IMR-90 (cell line): Measurements from ENCODE around the gene NAA11. TPM values are rescaled to one million over a fixed set of nuclear protein-coding genes. Genes with fewer than 3 reads are reported as not detected.

Source experiments
- ATAC-seq: fragments of 200-7000 bp; cut with Tn5 transposase; 2 replicates; pipeline ENCODE4 v1.9.1; 2020; ENCODE audit warnings: low read depth, mild to moderate bottlenecking, moderate library complexity
- BruUV-seq: library from RNA; stranded (reverse); fragments of 400-500 nt; replicated peaks from 2 replicates; lab custom pipeline; 2021; lab: Mats Ljungman, UMichigan
- CTCF ChIA-PET: fragments of 300-600 bp; formaldehyde crosslinking; extraction: SDS; loops from one replicate; lab custom pipeline; 2021; ENCODE audit warnings: antibody characterized with exemption; lab: Yijun Ruan, JAX
- POLR2A ChIA-PET: fragments of 300-600 bp; sonication (Branson Sonifier 250); formaldehyde crosslinking; loops from one replicate; lab custom pipeline; 2022; ENCODE audit warnings: antibody characterized with exemption; ENCODE audit not compliant: unreplicated experiment; lab: Charles Lee
- DNase-seq: peaks from one replicate; pipeline ENCODE4 v3.0.0; 2013
- H2AFZ ChIP-seq: replicated peaks from 2 replicates; pipeline ENCODE3; 2013; ENCODE audit warnings: low read length, mild to moderate bottlenecking; ENCODE audit not compliant: poor library complexity
- H2AK5ac ChIP-seq: 2 replicates; pipeline ENCODE4 v1.6.1; 2013; ENCODE audit warnings: low read depth, low read length, inconsistent platforms
- H2AK9ac ChIP-seq: replicated peaks from 2 replicates; pipeline ENCODE3; 2013; ENCODE audit warnings: mild to moderate bottlenecking, low read depth, low read length, moderate library complexity; ENCODE audit not compliant: poor library complexity
- H2BK120ac ChIP-seq: 2 replicates; pipeline ENCODE4 v1.6.1; 2013; ENCODE audit warnings: low read depth, low read length, inconsistent platforms
- H2BK15ac ChIP-seq: 3 replicates; pipeline ENCODE4 v1.6.1; 2013; ENCODE audit warnings: low read depth, low read length, inconsistent platforms
- H2BK20ac ChIP-seq: 2 replicates; pipeline ENCODE4 v1.6.1; 2013; ENCODE audit warnings: low read depth, mild to moderate bottlenecking, inconsistent platforms, low read length, moderate library complexity
- H2BK5ac ChIP-seq: 2 replicates; pipeline ENCODE4 v1.6.1; 2013; ENCODE audit warnings: mild to moderate bottlenecking, low read depth, low read length, inconsistent platforms; ENCODE audit not compliant: poor library complexity, severe bottlenecking
- H3K14ac ChIP-seq: replicated peaks from 2 replicates; pipeline ENCODE4 v1.6.1; 2013; ENCODE audit warnings: low read depth, low read length, inconsistent platforms
- H3K18ac ChIP-seq: 2 replicates; pipeline ENCODE4 v1.6.1; 2013; ENCODE audit warnings: low read depth, low read length, control low read depth
- H3K23ac ChIP-seq: 2 replicates; pipeline ENCODE4 v1.6.1; 2013; ENCODE audit warnings: low read depth, low read length, inconsistent platforms
- H3K27ac ChIP-seq: 2 replicates; pipeline ENCODE4 v1.5.1; 2013; ENCODE audit warnings: mild to moderate bottlenecking, control low read depth, low read length; ENCODE audit not compliant: insufficient read depth
- H3K27me3 ChIP-seq: 2 replicates; pipeline ENCODE4 v1.6.1; 2013; ENCODE audit warnings: low read length; ENCODE audit not compliant: control insufficient read depth, insufficient read depth
- H3K36me3 ChIP-seq: 2 replicates; pipeline ENCODE4 v1.6.1; 2013; ENCODE audit warnings: low read length, mixed read lengths; ENCODE audit not compliant: control insufficient read depth, insufficient read depth
- H3K4ac ChIP-seq: 2 replicates; pipeline ENCODE4 v1.6.1; 2013; ENCODE audit warnings: low read depth, low read length, inconsistent platforms
- H3K4me1 ChIP-seq: 2 replicates; pipeline ENCODE4 v1.6.1; 2013; ENCODE audit warnings: low read length, mixed read lengths; ENCODE audit not compliant: control insufficient read depth, insufficient read depth
- H3K4me2 ChIP-seq: 2 replicates; pipeline ENCODE4 v1.6.1; 2013; ENCODE audit warnings: low read depth, mild to moderate bottlenecking, control low read depth, low read length, moderate library complexity
- H3K4me3 ChIP-seq: 2 replicates; pipeline ENCODE4 v1.5.1; 2013; ENCODE audit warnings: low read depth, mild to moderate bottlenecking, control low read depth, low read length, moderate library complexity; ENCODE audit not compliant: insufficient read depth
- H3K56ac ChIP-seq: 2 replicates; pipeline ENCODE4 v1.6.1; 2013; ENCODE audit warnings: low read length, inconsistent platforms; ENCODE audit not compliant: insufficient read depth; ENCODE audit errors: extremely low read depth
- H3K79me1 ChIP-seq, 2 experiments: 2 replicates each; pipeline ENCODE4 v1.6.1; 2013; ENCODE audit warnings: low read length in 2 of 2, inconsistent platforms in 1 of 2, low read depth in 1 of 2
- H3K9ac ChIP-seq: 2 replicates; pipeline ENCODE4 v1.6.1; 2013; ENCODE audit warnings: low read depth, low read length, control low read depth
- H3K9me1 ChIP-seq: 2 replicates; pipeline ENCODE4 v1.6.1; 2013; ENCODE audit warnings: low read length, inconsistent platforms; ENCODE audit not compliant: insufficient read depth
- H3K9me3 ChIP-seq: 2 replicates; pipeline ENCODE4 v1.6.1; 2013; ENCODE audit warnings: low read length; ENCODE audit not compliant: control insufficient read depth, insufficient read depth
- H4K20me1 ChIP-seq: 2 replicates; pipeline ENCODE4 v1.6.1; 2013; ENCODE audit warnings: low read length, inconsistent platforms; ENCODE audit not compliant: insufficient read depth
- H4K5ac ChIP-seq: 2 replicates; pipeline ENCODE4 v1.6.1; 2013; ENCODE audit warnings: mild to moderate bottlenecking, low read depth, low read length, control low read depth
- H4K8ac ChIP-seq, 2 experiments: 2 replicates each; pipeline ENCODE4 v1.6.1; 2013; ENCODE audit warnings: low read depth in 2 of 2, low read length in 2 of 2, control low read depth in 1 of 2, inconsistent platforms in 1 of 2
- H4K91ac ChIP-seq: 2 replicates; pipeline ENCODE4 v1.6.1; 2013; ENCODE audit warnings: low read depth, low read length, inconsistent platforms; ENCODE audit not compliant: insufficient read depth
- BHLHE40 ChIP-seq: fragments of 150-350 bp; IDR thresholded peaks from 2 replicates; pipeline ENCODE4 v1.6.1; 2016; ENCODE audit warnings: mild to moderate bottlenecking, low read depth, low read length
- CEBPB ChIP-seq: IDR thresholded peaks from 2 replicates; pipeline ENCODE4 v1.6.1; 2012; ENCODE audit warnings: low read depth, low read length, improper control_type of control experiment
- CHD1 ChIP-seq: IDR thresholded peaks from 2 replicates; pipeline ENCODE4 v1.6.1; 2012; ENCODE audit warnings: low read depth, low read length, improper control_type of control experiment
- CTCF ChIP-seq: conservative IDR thresholded peaks from 2 replicates; pipeline ENCODE4 v1.5.1; 2012; ENCODE audit warnings: mild to moderate bottlenecking, low read depth, low read length, improper control_type of control experiment
- FOS ChIP-seq: fragments of 150-350 bp; IDR thresholded peaks from 2 replicates; pipeline ENCODE4 v1.6.1; 2016; ENCODE audit warnings: low read depth, low read length
- MAFK ChIP-seq: IDR thresholded peaks from 2 replicates; pipeline ENCODE4 v1.6.1; 2012; ENCODE audit warnings: low read depth, low read length, improper control_type of control experiment
- MAZ ChIP-seq: IDR thresholded peaks from 2 replicates; pipeline ENCODE4 v1.6.1; 2012; ENCODE audit warnings: low read depth, mild to moderate bottlenecking, low read length, improper control_type of control experiment, moderate library complexity, borderline replicate concordance
- NFE2L2 ChIP-seq: fragments of 150-350 bp; IDR thresholded peaks from 2 replicates; pipeline ENCODE4 v1.6.1; 2016; ENCODE audit warnings: low read depth, mild to moderate bottlenecking, low read length
- RAD21 ChIP-seq: IDR thresholded peaks from 2 replicates; pipeline ENCODE4 v1.6.1; 2012; ENCODE audit warnings: low read length, improper control_type of control experiment
- RCOR1 ChIP-seq: IDR thresholded peaks from 2 replicates; pipeline ENCODE4 v1.6.1; 2012; ENCODE audit warnings: mild to moderate bottlenecking, low read length, improper control_type of control experiment; ENCODE audit not compliant: insufficient replicate concordance
- RFX5 ChIP-seq: IDR thresholded peaks from 2 replicates; pipeline ENCODE4 v1.8.0; 2012; ENCODE audit warnings: low read depth, mild to moderate bottlenecking, low read length, moderate library complexity
- USF2 ChIP-seq: fragments of 150-350 bp; IDR thresholded peaks from 2 replicates; pipeline ENCODE4 v1.6.1; 2017; ENCODE audit warnings: mild to moderate bottlenecking, antibody characterized with exemption, low read length, low read depth
- WGBS, 2 experiments: methylation state at CpG; one replicate each; pipeline versions ENCODE4 v1.1.5 to v1.1.7; 2013; ENCODE audit warnings: missing lambda C conversion rate in 2 of 2; ENCODE audit not compliant: insufficient read length in 1 of 2; ENCODE audit errors: extremely low coverage in 2 of 2; 5-methylcytosine and 5-hydroxymethylcytosine counted together
- dilution Hi-C: fragments of 300-500 bp; cut with HindIII; formaldehyde crosslinking; loops from one replicate; pipeline ENCODE4 v1.14.3; 2018; ENCODE audit warnings: low sequenced_read_pairs; ENCODE audit not compliant: unreplicated experiment
- in situ Hi-C: fragments of 300-500 bp; cut with MboI; formaldehyde crosslinking; loops from 3 replicates; pipeline ENCODE4 v1.14.3; 2019; ENCODE audit warnings: low sequenced_read_pairs, inconsistent platforms, mixed read lengths
- intact Hi-C: fragments of 100-400 bp; cut with micrococcal nuclease; formaldehyde crosslinking; loops from 2 replicates; pipeline ENCODE4 v1.10.0; 2022
- polyA plus RNA-seq, 3 experiments: library from polyadenylated mRNA; depleted of rRNA; stranded (reverse); fragments of >200 nt; gene quantifications; 2 replicates each; pipeline ENCODE4 v1.2.3, GENCODE V29; 2012; ENCODE audit warnings: low replicate concordance in 1 of 3
- total RNA-seq: library from RNA; depleted of rRNA; stranded (reverse); fragments of >200 nt; gene quantifications from 2 replicates; pipeline ENCODE4 v1.2.3, GENCODE V29; 2012

Gene NAA11
- total and polyA plus RNA-seq, 2 of the 4 experiments (the other 2 are of a cell fraction) = not detected

- Histone ChIP-seq H3K56ac (no peak overlapping the region), H4K8ac (no peak overlapping the region), H3K9ac (no peak overlapping the region), H2AK5ac (no peak overlapping the region), H4K5ac (no peak overlapping the region), H2BK20ac (no peak overlapping the region), H2AK9ac (no peak overlapping the region), H2AFZ (no peak overlapping the region), H3K9me3 (no peaks in the 10 kb centered on the region), H4K91ac (no peak overlapping the region), H3K4me1 (no peaks in the 10 kb centered on the region), H3K23ac (no peak overlapping the region), H3K4ac (no peak overlapping the region), H3K27ac (no peak overlapping the region), H3K36me3 (no peaks in the 10 kb centered on the region), H3K9me1 (no peaks in the 10 kb centered on the region), H3K79me1 (no peaks in the 10 kb centered on the region), H4K20me1 (no peaks in the 10 kb centered on the region), H3K14ac (no peak overlapping the region), H2BK5ac (no peak overlapping the region), H3K4me3 (no peak overlapping the region), H3K27me3 (no peaks in the 10 kb centered on the region), H3K18ac (no peak overlapping the region), H2BK120ac (no peak overlapping the region), H2BK15ac (no peak overlapping the region), H3K4me2 (no peak overlapping the region)
- DNase-seq = no peak
- ATAC-seq = no peak
- ChIA-PET POLR2A (no interaction called here), CTCF (no interaction called here)
- TF ChIP-seq NFE2L2 (no peak), RAD21 (no peak), RCOR1 (no peak), BHLHE40 (no peak), RFX5 (no peak), CHD1 (no peak), CEBPB (no peak), FOS (no peak), USF2 (no peak), MAZ (no peak), CTCF (no peak), MAFK (no peak)
- in situ Hi-C loops (no loop called here), intact Hi-C loops (no loop called here), dilution Hi-C loops (no loop called here)
- BruUV-seq = no TSS peak
- no CpG with 5 or more reads among the region's 2 CpGs for WGBS, 2 experiments
These were observed 31.8 kb downstream of the NAA11 start for GRCh38 chr4:79294064-79294463.
